RPMI7951 (cell line): ENCODE data around the gene PLEKHA3. TPM values are rescaled to one million over a fixed set of nuclear protein-coding genes. Genes with fewer than 3 reads are reported as not detected.
A peak's percentile ranks its signal among the peaks of the same experiment; 100 is the strongest.
"Not testable (repeated sequence)": the region's sequence is repeated elsewhere in the genome, so short reads cannot be mapped to it uniquely, and the experiment has no call there.

ENCODE experiments used
- DNase-seq: peaks from one replicate; pipeline ENCODE4 v3.0.0-alpha.2; 2012; ENCODE audit warnings: low read depth
- total RNA-seq: library from RNA; depleted of rRNA; stranded (reverse); fragments of >200 nt; shearing (Covaris generic); gene quantifications from 2 replicates; pipeline ENCODE4 v1.2.3, GENCODE V29; 2014; rRNA removed

PLEKHA3 gene
- total RNA-seq = 6.5 and 6.8 TPM in 2 replicates

DNA sequence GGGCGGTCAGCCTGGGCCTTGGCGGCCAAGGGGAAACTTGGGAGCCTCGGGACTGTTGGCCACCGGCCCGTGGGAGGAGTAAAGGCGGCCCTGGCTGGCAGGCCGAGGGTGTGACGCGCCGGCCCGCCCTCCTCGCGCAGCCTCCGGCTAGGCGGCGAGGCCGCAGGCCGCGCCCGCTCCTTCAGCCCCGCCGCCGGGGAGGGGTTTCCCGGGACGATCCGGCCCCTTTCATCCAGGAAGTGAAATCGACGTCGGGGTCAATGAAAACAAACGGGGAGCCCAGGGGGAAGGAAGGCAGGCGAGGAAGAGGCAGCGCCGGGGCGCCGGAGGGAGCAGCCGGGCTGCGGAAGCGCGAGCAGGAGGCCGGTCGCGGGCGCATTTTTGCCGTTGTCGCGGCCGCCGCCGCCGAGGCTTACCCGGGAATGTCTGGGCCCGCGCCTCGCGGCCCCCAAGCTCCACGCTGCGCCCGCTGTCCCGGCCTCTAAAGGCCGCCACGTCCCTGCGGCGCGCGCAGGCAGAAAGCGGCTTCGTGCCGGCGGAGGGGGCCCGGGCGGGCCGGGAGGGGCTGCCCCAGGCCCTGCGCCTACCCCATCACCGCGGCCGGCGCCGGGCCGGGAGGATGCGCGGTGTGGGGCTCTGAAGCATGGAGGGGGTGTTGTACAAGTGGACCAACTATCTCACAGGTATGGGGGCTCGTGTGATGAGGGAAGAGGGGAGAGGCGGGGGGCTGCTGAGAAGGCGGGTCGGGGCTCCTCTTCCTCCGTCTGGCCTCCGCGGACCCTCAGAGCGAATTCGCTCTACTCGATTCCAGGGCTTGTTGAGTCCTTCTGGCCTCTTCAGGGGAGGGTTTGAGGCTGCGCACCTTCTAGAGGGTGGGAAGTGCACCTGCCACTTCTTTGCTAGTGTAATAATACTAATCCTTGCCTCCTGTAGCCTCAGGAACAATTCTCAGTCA is at the start of gene PLEKHA3:
TSS of gene PLEKHA3 (plus strand) at position 231 of the 955 bp plus-strand sequence. CDS start at position 644, 413 bp downstream.
- DNase-seq = peak; percentile 97

- no peak for DNase-seq
Observed at GRCh38 chr2:178436662-178437061, 43.6 kb upstream of the PLEKHA3 start.

GRCh38 chr2:178441426-178441825 is 38.8 kb upstream of the PLEKHA3 start:
- no peak for DNase-seq

GRCh38 chr2:178448968-178449661 is 31.1 kb upstream of the PLEKHA3 start:
- DNase-seq = no peak

- peak; percentile 6 for DNase-seq
Observed at GRCh38 chr2:178449700-178450523, 30.3 kb upstream of the PLEKHA3 start.

GRCh38 chr2:178450524-178450773 is 29.8 kb upstream of the PLEKHA3 start:
- no peak for DNase-seq

GRCh38 chr2:178450774-178451525 is 29.3 kb upstream of the PLEKHA3 start, which contains the start of the genes PJVK and PRKRA:
PJVK (plus strand) TSS chr2:178451378; CDS start chr2:178453410, 2,032 bp downstream.
PRKRA (minus strand) TSS chr2:178451175; CDS start chr2:178451030, 145 bp downstream.
- DNase-seq = peak; percentile 95

DNA sequence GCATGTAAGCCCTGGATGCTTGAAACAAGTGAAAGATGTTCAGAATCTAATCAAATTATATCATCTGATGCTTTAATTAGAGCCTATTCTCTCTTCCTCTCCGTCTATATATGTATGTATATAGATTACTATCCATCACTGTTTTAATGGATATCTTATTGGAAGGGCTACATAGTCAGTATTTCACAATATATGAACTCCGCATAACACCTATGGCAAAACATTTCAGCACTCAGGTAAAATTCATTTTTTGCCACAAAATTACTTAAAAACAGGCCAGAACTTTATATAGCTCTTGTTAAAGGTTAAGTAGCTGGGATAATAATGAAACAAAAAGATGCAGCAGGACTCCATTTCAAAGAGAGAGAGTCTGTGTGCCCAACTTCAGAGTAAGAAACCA is 27.9 kb upstream of the PLEKHA3 start:
- DNase-seq = no peak

DNA sequence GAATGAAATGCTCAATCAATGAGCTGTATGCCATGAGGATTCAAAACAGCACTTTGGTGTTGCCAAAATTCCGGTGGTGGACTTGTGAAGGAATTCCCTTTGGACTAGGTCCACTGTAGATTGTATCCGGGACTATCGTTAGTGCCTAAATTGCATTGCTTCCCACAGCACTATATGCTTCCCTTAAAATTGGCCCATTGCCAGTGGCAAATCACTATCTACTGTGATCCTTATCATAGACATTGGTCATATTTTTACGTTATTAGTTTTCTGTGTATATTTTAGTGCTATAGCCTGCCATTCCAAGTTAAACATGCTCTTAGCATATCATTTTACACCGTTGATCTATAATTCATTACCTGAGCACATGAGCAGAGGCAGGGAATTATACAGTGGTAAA is 27.4 kb upstream of the PLEKHA3 start:
- no peak for DNase-seq

- DNase-seq = peak; percentile 66
Observed at GRCh38 chr2:178455947-178456346, 24.3 kb upstream of the PLEKHA3 start.

- no peak for DNase-seq
Observed at GRCh38 chr2:178457390-178457886, 22.8 kb upstream of the PLEKHA3 start.

DNA sequence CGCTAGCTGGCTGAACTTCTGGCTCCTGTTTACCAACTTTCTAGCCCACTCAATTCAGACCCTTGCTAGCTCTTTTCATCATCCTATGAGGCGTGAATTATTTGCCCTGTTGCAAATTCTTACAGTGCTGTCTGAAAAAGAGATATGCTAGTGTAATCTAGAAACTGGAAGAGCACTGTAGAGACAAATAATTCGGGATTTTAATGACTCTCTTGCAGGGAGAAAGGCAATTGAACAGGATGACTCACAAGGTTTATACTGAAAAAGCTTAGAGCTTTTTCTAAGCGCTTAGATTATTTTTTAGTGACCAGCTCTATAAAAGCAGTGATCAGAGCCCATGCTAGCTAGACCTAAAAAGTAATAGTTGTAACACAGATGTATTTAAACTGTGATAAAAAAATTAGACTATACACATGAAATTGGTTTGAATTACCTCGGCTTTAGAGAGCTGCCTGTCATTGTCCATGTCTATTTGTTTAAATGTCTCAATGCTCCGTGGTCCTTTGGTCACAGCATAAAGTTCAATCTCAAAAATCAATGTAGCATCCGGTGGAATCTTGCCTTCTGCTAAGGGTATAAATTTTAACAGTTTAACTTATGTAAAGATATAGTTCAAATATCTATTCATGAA is 10.9 kb upstream of the PLEKHA3 start:
- DNase-seq = no peak

- not testable (repeated sequence) for DNase-seq
Observed at GRCh38 chr2:178471313-178471712, 8.9 kb upstream of the PLEKHA3 start.

DNA sequence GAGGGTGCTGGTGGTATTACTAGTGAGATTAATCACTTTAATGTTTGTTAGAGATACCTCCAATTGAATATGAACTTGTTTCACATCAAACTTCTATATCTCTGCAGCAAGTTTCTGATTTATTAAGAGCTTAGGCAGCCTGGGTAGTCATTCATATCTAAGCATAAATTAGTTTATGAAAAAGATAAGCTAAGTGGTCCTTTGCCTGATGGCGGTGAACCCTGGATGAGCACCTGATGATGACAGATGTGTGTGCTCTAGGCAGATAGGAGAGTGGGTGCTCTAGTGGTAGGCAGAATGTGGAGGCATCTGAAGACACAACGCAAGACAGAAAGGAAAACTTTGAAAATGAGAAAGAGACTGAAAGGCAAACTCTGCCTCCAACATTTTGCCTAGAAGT is 6.9 kb upstream of the PLEKHA3 start:
- no peak for DNase-seq

GRCh38 chr2:178473931-178474330 is 6.3 kb upstream of the PLEKHA3 start:
- DNase-seq = peak; percentile 24

DNA sequence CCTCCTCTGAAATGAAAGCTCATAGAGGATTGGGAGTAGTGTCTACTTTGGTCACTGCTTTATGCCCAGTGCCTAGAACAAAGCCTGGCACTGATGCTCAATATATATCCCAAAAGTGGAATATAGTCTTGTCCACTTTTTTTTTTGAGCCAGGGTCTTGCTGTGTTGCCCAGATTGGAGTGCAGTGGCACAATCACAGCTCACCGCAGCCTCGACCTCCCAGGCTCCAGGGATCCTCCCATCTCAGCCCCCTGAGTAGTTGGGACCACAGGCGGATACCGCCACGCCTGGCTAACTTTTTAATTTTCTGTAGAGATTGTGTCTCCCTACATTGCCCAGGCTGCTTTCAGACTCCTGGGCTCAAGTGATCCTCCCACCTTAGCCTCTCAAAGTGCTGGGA is 5.7 kb upstream of the PLEKHA3 start:
- DNase-seq = no peak

- DNase-seq = no peak
Observed at GRCh38 chr2:178476477-178476876, 3.8 kb upstream of the PLEKHA3 start.

DNA sequence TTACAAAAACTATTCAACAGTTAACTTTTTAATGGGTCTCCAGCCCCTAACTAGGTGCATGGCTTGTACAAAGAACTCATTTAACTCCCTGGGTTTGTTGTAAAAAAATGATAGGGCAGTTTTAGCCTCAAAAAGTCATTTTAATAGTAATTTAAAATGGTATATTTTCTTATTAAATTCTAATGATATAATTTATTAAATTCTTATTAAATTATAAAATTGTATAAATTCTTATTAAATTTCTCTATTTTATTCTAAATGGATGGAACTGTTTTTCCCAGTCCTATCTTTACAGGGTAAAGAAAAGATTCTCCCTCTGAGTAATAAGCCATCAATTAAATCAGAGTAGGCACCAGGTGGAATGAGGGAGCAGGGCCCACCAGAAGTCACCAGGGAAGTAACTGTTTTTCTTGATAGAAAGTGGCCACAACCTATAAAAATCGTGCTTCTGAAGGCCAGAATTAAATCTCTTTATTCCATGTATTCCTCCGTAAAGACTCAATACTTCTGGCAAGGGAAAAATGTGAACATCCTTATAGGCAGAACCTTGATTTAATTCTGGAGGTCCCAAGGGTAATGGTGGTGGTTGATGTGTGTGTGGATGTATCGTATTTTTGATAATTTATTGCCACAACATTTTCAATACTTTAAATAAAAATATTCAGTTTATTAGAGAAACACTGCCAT is 2.7 kb upstream of the PLEKHA3 start:
- DNase-seq = no peak

GRCh38 chr2:178478130-178478438 is 2.2 kb upstream of the PLEKHA3 start:
- DNase-seq = peak; percentile 19
